CD4-positive, alpha-beta T cell treated with Interleukin-4 for 1 hour (primary cell): ENCODE results near the gene PLEKHH2.
"Not testable (repeated sequence)": the region's sequence is repeated elsewhere in the genome, so short reads cannot be mapped to it uniquely, and the experiment has no call there.

Experiments
- DNase-seq, 2 donors: peaks; one replicate each; pipeline ENCODE4 v3.0.0-alpha.2; 2020 to 2022

Gene PLEKHH2

GRCh38 chr2:43642363-43642762 lies 5.3 kb downstream of the PLEKHH2 start:
- DNase-seq: no peak

DNA sequence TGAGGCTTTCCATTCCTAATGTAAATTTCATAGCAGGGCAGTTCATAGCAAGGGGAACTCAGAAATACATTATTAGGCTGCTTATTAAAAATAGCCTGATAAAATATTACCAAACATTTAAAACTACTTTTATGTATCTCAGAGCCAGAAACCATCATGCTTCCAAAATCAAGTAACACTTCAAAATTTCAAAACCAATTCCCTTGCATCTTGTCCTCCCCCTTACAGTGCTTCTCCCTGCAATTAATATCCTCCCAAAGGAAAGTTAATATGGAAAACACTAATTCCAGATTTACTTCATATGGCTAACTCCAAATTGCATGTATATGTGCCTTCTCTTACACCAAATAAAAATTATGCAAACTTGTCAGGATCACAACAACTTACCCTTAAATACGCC lies 6.6 kb downstream of the PLEKHH2 start:
- no peak for DNase-seq

DNA sequence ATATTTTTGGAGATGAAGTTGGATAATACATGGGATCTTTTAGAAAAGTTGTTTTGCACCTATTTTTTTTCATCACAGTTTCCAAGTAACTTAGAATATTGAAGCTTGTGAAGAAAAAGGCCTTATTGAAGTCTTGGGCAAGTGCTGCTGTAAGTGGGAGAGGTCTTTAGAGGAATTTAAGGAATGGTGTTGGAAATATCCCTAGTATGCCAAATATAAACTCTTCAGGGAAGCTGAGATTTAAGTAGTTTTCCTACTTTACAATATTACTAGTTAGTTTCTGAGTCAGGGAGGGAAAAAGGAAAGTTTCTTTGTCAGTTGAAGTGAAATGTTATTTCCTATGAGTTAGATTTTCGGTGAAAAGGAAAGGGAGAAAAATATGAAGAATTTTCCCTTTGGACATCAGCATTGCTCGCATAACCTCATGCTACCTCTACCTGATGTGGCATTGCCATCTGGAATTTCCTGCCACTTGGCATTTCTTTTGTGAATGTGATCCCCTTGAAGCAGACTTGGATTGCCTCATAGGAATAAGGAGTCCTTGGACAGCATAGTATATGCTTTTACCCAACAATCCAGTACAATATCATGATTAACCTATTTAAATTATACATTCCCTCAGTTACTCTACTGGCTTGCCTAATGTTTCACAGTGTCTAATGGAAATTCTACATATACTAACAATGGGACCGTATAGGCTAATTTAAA lies 12.1 kb downstream of the PLEKHH2 start:
- no peak for DNase-seq

- no peak for DNase-seq
Observed at GRCh38 chr2:43653506-43653905, 16.4 kb downstream of the PLEKHH2 start.

DNA sequence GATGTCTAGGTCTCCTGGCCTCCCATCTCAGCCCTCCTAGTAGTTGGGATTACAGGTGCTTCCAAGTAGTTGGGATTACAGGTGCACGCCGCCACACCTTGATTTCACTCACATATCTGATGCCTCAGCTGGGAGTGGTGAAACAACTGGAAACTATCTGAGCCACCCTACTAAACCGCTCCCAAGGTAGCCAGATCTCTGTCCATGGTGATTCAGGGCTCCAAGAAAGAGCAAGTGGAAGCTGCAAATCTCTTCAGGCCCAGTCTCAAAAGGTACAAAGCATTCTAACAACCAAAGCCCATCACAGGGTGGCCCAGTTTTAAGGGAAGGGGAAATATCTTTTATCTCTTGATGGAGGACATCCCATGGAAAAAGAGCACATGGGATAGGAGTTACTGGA lies 20.2 kb downstream of the PLEKHH2 start:
- DNase-seq: no peak

- no peak for DNase-seq
Observed at GRCh38 chr2:43675646-43676321, 38.7 kb downstream of the PLEKHH2 start.

DNA sequence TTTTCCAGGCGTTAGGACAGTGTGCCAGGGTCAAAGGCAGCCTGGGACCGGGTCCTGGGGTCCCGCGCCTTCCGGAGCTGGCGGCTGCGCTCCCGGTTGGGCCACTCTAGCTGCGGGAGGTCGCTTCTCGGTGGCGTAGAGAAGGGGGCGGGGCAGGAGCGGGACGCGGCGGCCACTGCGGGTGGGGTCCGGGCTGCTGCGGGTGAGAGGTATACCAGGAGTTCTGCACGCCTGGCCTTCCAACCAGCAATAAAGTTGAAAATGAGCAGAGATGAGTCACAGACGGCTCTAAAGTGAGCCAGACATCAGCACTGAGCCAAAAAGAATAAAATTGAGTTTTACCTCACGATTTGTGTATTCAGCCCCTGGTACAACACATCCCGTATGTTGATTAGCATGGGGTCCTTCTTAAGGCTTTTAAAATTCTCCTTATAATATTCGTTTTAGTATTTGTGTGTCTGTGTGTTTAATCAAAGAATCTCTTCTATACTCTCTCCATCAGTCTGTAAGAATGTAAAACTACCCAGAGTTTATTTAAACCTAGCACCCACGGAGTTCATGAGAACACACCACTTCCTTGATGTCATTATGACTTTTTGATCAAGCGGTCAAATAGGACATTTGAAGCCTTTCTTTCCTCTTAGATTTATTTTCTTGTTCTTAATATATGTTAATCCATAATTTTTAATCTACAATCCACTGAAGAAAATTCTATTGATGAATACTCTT lies 39.4 kb downstream of the PLEKHH2 start, which contains the start of gene C1GALT1C1L:
TSS of gene C1GALT1C1L (minus strand) at position 108 of the 729 bp plus-strand sequence. CDS start at position 1, 107 bp downstream.
- peak in 1 of 2 donors; percentile 16 for DNase-seq

- DNase-seq: not testable (repeated sequence)
Observed at GRCh38 chr2:43677783-43678182, 40.7 kb downstream of the PLEKHH2 start.

GRCh38 chr2:43685357-43685756 lies 48.3 kb downstream of the PLEKHH2 start:
- no peak for DNase-seq

GRCh38 chr2:43689999-43690398 lies 52.9 kb downstream of the PLEKHH2 start:
- DNase-seq: no peak

DNA sequence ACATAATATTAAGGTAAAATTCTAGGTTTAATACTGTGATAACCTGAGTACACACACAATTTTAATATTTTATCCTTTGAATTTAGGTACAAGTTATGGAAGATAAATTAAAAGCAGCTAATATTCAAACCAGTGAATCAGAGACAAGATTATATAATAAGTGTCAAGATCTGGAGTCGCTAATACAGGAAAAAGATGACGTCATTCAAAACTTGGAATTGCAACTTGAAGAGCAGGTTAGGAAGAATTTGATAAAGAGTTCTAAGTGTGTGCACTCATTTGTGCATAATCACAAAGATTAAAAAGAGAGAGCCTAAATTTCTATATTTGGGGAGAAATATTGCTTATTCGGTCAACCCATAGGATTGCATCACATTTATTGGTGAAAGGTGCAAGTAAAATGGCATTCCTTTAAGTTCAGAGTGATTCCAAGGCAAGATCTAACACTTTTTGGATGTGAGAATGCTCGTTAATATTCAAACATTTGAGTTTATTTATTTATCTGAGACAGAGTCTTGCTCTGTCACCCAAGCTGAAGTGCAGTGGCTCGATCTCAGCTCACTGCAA lies 55.5 kb downstream of the PLEKHH2 start:
- DNase-seq: no peak

- DNase-seq: not testable (repeated sequence)
Observed at GRCh38 chr2:43698140-43698539, 61.1 kb downstream of the PLEKHH2 start.

GRCh38 chr2:43699761-43700160 lies 62.7 kb downstream of the PLEKHH2 start:
- DNase-seq: no peak

GRCh38 chr2:43701111-43701510 lies 64.1 kb downstream of the PLEKHH2 start:
- no peak for DNase-seq

DNA sequence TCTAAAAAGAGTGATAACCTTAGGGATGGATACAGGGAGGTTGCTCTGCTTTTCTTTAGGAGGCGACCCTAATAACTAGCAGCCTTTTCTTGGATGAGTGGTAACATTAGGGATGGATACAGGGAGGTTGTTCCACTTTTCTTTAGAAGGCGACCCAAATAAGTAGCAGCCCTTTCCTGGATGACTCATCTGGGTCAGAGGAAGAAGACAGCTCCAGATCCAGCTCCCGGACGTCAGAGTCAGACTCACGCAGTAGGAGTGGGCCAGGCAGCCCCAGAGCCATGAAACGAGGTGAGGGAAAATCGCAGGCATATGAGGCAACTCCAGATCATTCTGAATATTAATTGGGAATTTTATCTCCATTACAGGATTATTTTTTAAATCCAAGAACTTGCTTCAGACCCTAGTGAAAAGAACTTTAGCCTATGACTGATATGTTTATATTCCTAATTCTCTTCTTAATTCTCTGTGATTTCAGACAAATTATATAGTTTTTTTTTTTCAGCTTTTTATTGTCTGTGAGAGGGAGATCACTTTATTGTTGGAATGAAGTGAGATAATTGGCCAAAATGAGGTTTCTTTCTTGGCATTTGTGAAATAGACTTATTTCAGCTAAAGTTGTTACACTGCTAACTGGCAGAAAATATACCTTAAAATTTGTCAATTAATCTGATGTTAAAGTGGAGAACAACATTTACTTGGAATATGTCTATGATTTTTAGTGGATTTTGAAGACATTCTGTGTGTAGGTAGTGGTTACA lies 70.4 kb downstream of the PLEKHH2 start:
- no peak for DNase-seq

- DNase-seq: no peak
Observed at GRCh38 chr2:43708178-43708577, 71.1 kb downstream of the PLEKHH2 start.

DNA sequence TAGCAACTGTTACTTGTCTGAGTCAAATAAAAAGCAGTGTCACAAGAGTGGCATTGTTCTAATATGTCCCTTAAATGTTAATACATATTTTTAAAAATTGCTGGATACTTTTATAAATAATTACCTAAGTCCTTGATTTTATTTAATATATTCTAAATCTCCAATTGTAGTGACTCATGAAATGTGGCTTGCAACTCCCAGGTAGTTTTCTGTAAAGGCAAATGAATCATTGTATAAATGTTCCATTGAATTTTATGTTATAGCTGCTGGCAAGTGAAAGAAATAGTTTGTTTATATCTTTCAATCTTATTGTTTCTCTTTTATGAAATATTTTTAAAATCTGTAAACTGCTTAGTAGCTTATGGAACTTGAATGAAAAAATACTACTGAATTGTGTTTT lies 71.8 kb downstream of the PLEKHH2 start:
- no peak for DNase-seq

GRCh38 chr2:43710866-43711265 lies 73.8 kb downstream of the PLEKHH2 start:
- DNase-seq: no peak

GRCh38 chr2:43714164-43714563 lies 77.1 kb downstream of the PLEKHH2 start:
- no peak for DNase-seq

DNA sequence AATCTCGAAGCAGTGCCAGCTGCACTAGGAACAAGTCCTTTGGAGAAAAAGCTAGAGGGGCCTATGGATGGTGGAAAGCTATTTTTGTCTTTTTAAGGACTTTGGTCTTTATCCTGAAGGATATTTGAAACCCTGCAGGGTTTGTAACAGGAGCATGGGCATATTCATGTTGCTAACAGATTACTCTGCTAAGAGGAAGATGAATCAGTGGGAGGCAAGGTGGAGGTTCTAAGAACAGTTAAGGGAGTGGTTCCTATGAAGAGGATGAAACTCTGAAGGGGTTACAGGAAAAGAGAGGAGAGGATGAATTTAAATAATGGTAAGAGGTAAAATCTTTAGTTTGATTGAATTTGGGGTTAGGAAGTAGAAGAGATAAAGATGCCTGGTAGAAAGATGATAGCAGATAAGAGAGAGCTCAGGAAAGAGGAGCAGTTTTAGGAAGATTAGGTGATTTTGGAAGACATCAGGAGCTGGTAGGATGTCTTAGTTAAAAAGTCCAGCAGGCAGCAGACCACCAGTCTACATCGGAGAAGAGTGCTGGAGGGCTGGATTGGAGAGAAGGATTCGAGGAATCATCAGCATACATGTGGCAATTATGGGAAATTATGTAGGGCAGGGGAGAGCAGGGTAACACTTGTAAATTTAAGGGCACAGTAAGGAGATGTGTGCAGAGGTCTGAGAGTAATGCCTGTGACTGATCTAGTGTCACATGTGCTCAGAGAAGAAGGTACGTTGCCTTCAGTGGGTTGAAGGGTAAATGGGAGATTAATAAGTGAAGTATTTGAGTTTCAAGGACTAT lies 78.4 kb downstream of the PLEKHH2 start:
- DNase-seq: no peak

DNA sequence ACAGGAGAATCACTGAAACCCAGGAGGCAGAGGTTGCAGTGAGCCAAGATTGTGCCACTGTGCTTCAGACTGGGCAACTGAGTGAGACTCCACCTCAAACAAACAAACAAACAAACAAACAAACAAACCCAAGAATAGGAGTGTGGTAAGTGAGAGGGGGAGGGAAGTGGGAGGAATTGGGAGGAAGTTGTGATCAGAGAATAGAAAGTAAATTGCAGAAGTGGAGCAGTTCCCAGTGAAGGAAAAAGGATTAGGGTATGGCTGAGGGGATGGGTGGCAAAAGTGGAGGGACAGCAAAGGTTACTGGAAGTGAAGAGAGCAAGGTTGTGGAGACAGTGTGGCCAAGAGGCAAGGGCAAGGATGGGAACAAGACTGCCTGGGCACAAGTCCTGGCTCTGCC lies 80.3 kb downstream of the PLEKHH2 start:
- DNase-seq: no peak
